Osteoblast (primary cell): ENCODE results near the gene RBFOX2. TPM values are rescaled to one million over a fixed set of nuclear protein-coding genes. Genes with fewer than 3 reads are reported as not detected.
A peak's percentile ranks its signal among the peaks of the same experiment; 100 is the strongest.
"Not testable (repeated sequence)": the region's sequence is repeated elsewhere in the genome, so short reads cannot be mapped to it uniquely, and the experiment has no call there.

Experiments used
- DNase-seq: peaks from one replicate; pipeline ENCODE4 v3.0.0; 2011; ENCODE audit warnings: low spot score, mixed read lengths; ENCODE audit not compliant: insufficient read length; ENCODE audit errors: missing footprints
- H2AFZ ChIP-seq: 2 replicates; pipeline ENCODE4 v1.6.0; 2011; ENCODE audit warnings: mild to moderate bottlenecking, low read length
- H3K27ac ChIP-seq: 2 replicates; pipeline ENCODE4 v1.5.1; 2011; ENCODE audit warnings: mild to moderate bottlenecking, low read depth, low read length, moderate library complexity
- H3K27me3 ChIP-seq: 2 replicates; pipeline ENCODE4 v1.6.0; 2012; ENCODE audit warnings: mild to moderate bottlenecking, control low read depth, inconsistent platforms, low read length, moderate library complexity; ENCODE audit not compliant: insufficient read depth
- H3K36me3 ChIP-seq: 2 replicates; pipeline ENCODE4 v1.5.1; 2011; ENCODE audit warnings: mild to moderate bottlenecking, low read length, control low read depth, moderate library complexity; ENCODE audit not compliant: insufficient read depth
- H3K4me1 ChIP-seq: 2 replicates; pipeline ENCODE4 v1.5.1; 2011; ENCODE audit warnings: mild to moderate bottlenecking, low read length, control low read depth, moderate library complexity; ENCODE audit not compliant: insufficient read depth
- H3K4me2 ChIP-seq: 2 replicates; pipeline ENCODE4 v1.6.0; 2011; ENCODE audit warnings: mild to moderate bottlenecking, low read length; ENCODE audit not compliant: insufficient read depth
- H3K4me3 ChIP-seq: fragments of 200-600 bp; sonication (generic); 3 replicates; pipeline ENCODE4 v1.5.1; 2012; ENCODE audit warnings: mild to moderate bottlenecking, low read length, inconsistent platforms; ENCODE audit not compliant: insufficient read depth
- H3K79me2 ChIP-seq: 2 replicates; pipeline ENCODE4 v1.6.0; 2012; ENCODE audit warnings: mild to moderate bottlenecking, low read length, control low read depth, inconsistent platforms; ENCODE audit not compliant: insufficient read depth
- H3K9me3 ChIP-seq: 2 replicates; pipeline ENCODE4 v1.5.1; 2011; ENCODE audit warnings: low read depth, low read length, control low read depth
- H4K20me1 ChIP-seq: 2 replicates; pipeline ENCODE4 v1.6.0; 2012; ENCODE audit warnings: mild to moderate bottlenecking, low read length, control low read depth; ENCODE audit not compliant: insufficient read depth
- CTCF ChIP-seq: IDR thresholded peaks from 2 replicates; pipeline ENCODE4 v1.5.1; 2011; ENCODE audit warnings: mild to moderate bottlenecking, low read depth, low read length, moderate library complexity; ENCODE audit errors: extremely low read depth
- total RNA-seq: library from RNA; depleted of rRNA; stranded (reverse); fragments of >200 nt; gene quantifications from 2 replicates; pipeline ENCODE4 v1.2.3, GENCODE V29; 2012

RBFOX2 gene
- total RNA-seq, 1 donor, result 171 TPM

GRCh38 chr22:35742342-35743100 is 286.1 kb downstream of the RBFOX2 start:
- no peaks in the 10 kb centered on the region for H3K9me3 ChIP-seq
- H3K27ac ChIP-seq, result peak overlapping the region; percentile 87
- H3K4me1 ChIP-seq, result peaks cover 40% of the 10 kb centered on the region
- peaks cover 66% of the 10 kb centered on the region for H3K36me3 ChIP-seq
- no peak overlapping the region for H3K4me3 ChIP-seq
- H3K27me3 ChIP-seq, result no peaks in the 10 kb centered on the region
- no peak overlapping the region for H2AFZ ChIP-seq
- no peak for TF ChIP-seq CTCF
- H3K4me2 ChIP-seq, result peak overlapping the region; percentile 56
- H4K20me1 ChIP-seq, result peaks cover 8% of the 10 kb centered on the region
- DNase-seq, result no peak
- H3K79me2 ChIP-seq, result no peaks in the 10 kb centered on the region

DNA sequence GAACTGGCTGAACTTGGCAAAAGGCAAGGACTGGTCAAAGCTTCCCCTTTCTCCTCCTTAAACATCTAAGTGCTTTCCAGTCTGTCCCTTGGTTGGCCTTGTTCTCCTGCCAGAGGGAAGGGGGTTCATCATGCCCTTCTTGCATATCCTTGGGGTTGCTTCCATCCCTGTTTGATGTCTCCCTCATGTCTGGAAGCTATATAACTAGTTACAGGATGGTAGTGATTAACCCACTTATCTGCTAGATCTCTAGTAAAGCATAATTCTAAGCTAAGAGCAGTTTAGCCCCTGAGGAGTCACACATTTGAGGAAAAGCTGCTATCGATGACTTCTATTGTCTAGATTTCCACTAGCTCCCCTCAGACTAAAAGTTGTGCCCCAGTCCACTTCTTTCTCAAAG is 288.0 kb downstream of the RBFOX2 start:
- peaks cover 34% of the 10 kb centered on the region for H3K4me1 ChIP-seq
- peaks cover 62% of the 10 kb centered on the region for H3K36me3 ChIP-seq
- no peak for DNase-seq
- no peak overlapping the region for H3K4me3 ChIP-seq
- no peak overlapping the region for H2AFZ ChIP-seq
- no peaks in the 10 kb centered on the region for H3K79me2 ChIP-seq
- no peak for TF ChIP-seq CTCF
- H3K27ac ChIP-seq, result no peak overlapping the region
- H3K27me3 ChIP-seq, result no peaks in the 10 kb centered on the region
- H4K20me1 ChIP-seq, result peaks cover 8% of the 10 kb centered on the region
- no peak overlapping the region for H3K4me2 ChIP-seq
- H3K9me3 ChIP-seq, result no peaks in the 10 kb centered on the region

GRCh38 chr22:35739931-35740380 is 288.7 kb downstream of the RBFOX2 start:
- peaks cover 8% of the 10 kb centered on the region for H4K20me1 ChIP-seq
- peaks cover 34% of the 10 kb centered on the region for H3K4me1 ChIP-seq
- H3K9me3 ChIP-seq, result no peaks in the 10 kb centered on the region
- no peak for DNase-seq
- H3K4me3 ChIP-seq, result no peak overlapping the region
- H3K27ac ChIP-seq, result peak overlapping the region; percentile 22
- H3K4me2 ChIP-seq, result no peak overlapping the region
- H2AFZ ChIP-seq, result no peak overlapping the region
- no peaks in the 10 kb centered on the region for H3K27me3 ChIP-seq
- no peaks in the 10 kb centered on the region for H3K79me2 ChIP-seq
- no peak for TF ChIP-seq CTCF
- H3K36me3 ChIP-seq, result peaks cover 59% of the 10 kb centered on the region

DNA sequence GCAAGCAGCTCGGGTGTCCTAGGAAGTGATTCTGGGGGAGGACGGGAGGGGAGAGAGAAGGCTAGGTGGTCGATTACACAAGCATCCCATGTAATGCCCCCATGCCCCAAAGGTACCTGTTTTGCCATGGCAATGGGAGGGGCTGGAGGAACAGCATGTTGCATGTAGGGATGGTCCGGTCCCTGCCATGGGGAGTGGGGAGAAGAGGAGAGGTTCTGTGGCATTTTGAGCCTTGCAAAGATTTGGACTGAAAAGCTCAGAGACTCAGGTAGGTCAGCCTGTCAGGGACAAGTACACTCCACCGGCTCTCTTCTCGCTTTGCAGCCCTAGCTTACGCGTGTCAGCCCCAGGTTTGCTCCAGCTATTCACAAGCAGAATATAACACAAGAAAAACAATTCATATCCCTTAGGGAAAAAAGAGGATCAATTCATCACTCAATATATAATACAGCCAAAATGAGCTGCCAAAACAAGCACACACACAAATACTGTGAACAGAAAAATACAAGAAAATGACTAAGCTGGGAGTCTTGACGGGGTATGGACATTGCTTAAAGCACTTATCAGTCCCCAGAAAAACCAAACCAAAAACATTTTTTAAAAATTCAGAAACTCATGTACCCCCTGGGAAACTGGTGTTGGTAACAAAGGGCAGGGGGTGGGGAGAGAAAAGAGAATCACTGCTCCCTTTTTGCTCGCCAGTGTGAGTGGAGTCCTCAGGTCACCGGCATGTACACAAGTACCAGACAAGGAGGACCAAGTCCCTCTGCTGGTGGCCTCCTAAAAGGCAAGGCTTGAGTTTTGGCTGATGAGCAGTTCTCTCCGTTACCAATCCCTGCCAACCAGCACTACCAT is 289.3 kb downstream of the RBFOX2 start:
- peak overlapping the region; percentile 22 for H3K27ac ChIP-seq
- DNase-seq, result peak; percentile 79
- no peaks in the 10 kb centered on the region for H3K79me2 ChIP-seq
- peaks cover 8% of the 10 kb centered on the region for H4K20me1 ChIP-seq
- peaks cover 34% of the 10 kb centered on the region for H3K4me1 ChIP-seq
- TF ChIP-seq CTCF, result peak; percentile 52
- H3K4me2 ChIP-seq, result no peak overlapping the region
- H3K36me3 ChIP-seq, result peaks cover 54% of the 10 kb centered on the region
- no peak overlapping the region for H2AFZ ChIP-seq
- H3K9me3 ChIP-seq, result no peaks in the 10 kb centered on the region
- no peak overlapping the region for H3K4me3 ChIP-seq
- H3K27me3 ChIP-seq, result no peaks in the 10 kb centered on the region

DNA sequence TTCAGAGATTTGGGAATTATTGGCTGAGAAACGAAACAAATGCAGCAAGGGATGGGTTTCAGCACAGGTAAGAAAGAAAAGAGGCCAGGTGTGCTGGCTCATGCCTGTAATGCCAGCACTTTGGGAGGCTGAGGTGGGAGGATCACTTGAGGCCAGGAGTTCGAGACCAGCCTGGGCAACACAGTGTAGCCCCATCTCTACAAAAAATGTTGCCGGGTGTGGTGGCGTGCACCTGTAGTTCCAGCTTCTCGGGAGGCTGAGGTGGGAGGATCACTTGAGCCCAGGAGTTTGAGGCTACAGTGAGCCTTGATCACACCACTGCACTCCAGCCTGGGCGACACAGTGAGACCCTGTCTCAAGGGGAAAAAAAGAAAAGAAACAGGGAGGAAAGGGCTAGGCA is 290.7 kb downstream of the RBFOX2 start:
- not testable (repeated sequence) for H4K20me1 ChIP-seq

More for the DNA sequence above, 290.7 kb downstream of the RBFOX2 start:
- not testable (repeated sequence) for H3K79me2 ChIP-seq, H3K27ac ChIP-seq, H3K4me2 ChIP-seq, H2AFZ ChIP-seq, H3K27me3 ChIP-seq, DNase-seq, H3K4me3 ChIP-seq, H3K9me3 ChIP-seq
- H3K4me1 ChIP-seq, result peaks cover 25% of the 10 kb centered on the region
- peaks cover 44% of the 10 kb centered on the region for H3K36me3 ChIP-seq
